PC-3 (cell line): ENCODE measurements around the gene SLC43A1. TPM values are rescaled to one million over a fixed set of nuclear protein-coding genes. Genes with fewer than 3 reads are reported as not detected.

Experiments
- ATAC-seq: fragments of 200-7000 bp; cut with Tn5 transposase; 2 replicates; pipeline ENCODE4 v1.9.1; 2020; ENCODE audit warnings: mild to moderate bottlenecking, moderate library complexity
- BruUV-seq: library from RNA; stranded (reverse); fragments of 400-500 nt; replicated peaks from 2 replicates; lab custom pipeline; 2021; lab: Mats Ljungman, UMichigan
- CTCF ChIA-PET: fragments of 300-600 bp; sonication (Branson Sonifier 250); formaldehyde crosslinking; loops from one replicate; lab custom pipeline; 2022; ENCODE audit warnings: antibody characterized with exemption; lab: Charles Lee
- POLR2A ChIA-PET: fragments of 300-600 bp; sonication (Branson Sonifier 250); formaldehyde crosslinking; loops from one replicate; lab custom pipeline; 2022; ENCODE audit warnings: antibody characterized with exemption; ENCODE audit not compliant: unreplicated experiment; lab: Charles Lee
- DNase-seq: peaks from one replicate; pipeline ENCODE4 v3.0.0-alpha.2; 2015
- H2AFZ ChIP-seq: fragments of 300-600 bp; sonication (generic); 2 replicates; pipeline ENCODE4 v1.6.0; 2016; ENCODE audit warnings: antibody characterized with exemption, low read length
- H3F3A ChIP-seq: fragments of 300-600 bp; sonication (generic); one replicate; pipeline ENCODE4 v1.6.0; 2017; ENCODE audit warnings: antibody characterized with exemption, low read length, control low read depth, mild to moderate bottlenecking; ENCODE audit not compliant: unreplicated experiment
- H3K27ac ChIP-seq: fragments of 300-600 bp; sonication (generic); 2 replicates; pipeline ENCODE4 v1.5.1; 2016; ENCODE audit warnings: mild to moderate bottlenecking, low read length
- H3K27me3 ChIP-seq: fragments of 300-600 bp; sonication (generic); 2 replicates; pipeline ENCODE4 v1.6.1; 2016; ENCODE audit warnings: low read length, mixed read lengths
- H3K36me3 ChIP-seq: fragments of 300-600 bp; sonication (generic); 2 replicates; pipeline ENCODE4 v1.6.1; 2016; ENCODE audit warnings: low read depth, mixed run types, low read length, mixed read lengths
- H3K4me1 ChIP-seq: fragments of 300-600 bp; sonication (generic); 2 replicates; pipeline ENCODE4 v1.5.1; 2016; ENCODE audit warnings: low read length; ENCODE audit not compliant: insufficient read depth
- H3K4me2 ChIP-seq: fragments of 300-600 bp; sonication (generic); 2 replicates; pipeline ENCODE4 v1.6.0; 2016; ENCODE audit warnings: low read length
- H3K4me3 ChIP-seq: fragments of 300-600 bp; sonication (generic); 2 replicates; pipeline ENCODE4 v1.5.1; 2016; ENCODE audit warnings: mild to moderate bottlenecking, low read length, mixed read lengths
- H3K79me2 ChIP-seq: fragments of 300-600 bp; sonication (generic); 2 replicates; pipeline ENCODE4 v1.6.1; 2017; ENCODE audit warnings: low read length, mixed read lengths
- H3K9ac ChIP-seq: fragments of 300-600 bp; sonication (generic); 2 replicates; pipeline ENCODE4 v1.6.0; 2016; ENCODE audit warnings: mild to moderate bottlenecking, low read length
- H3K9me2 ChIP-seq: fragments of 300-600 bp; sonication (generic); replicated peaks from 2 replicates; pipeline ENCODE4 v1.6.1; 2016; ENCODE audit warnings: mixed run types, low read length, mixed read lengths
- H3K9me3 ChIP-seq: fragments of 300-600 bp; sonication (generic); 2 replicates; pipeline ENCODE4 v1.6.1; 2016; ENCODE audit warnings: low read length, mixed read lengths
- H4K20me1 ChIP-seq: fragments of 300-600 bp; sonication (generic); 2 replicates; pipeline ENCODE4 v1.6.1; 2016; ENCODE audit warnings: low read length, mixed read lengths
- CTCF ChIP-seq: fragments of 300-600 bp; sonication (generic); conservative IDR thresholded peaks from 2 replicates; pipeline ENCODE4 v1.5.1; 2017; ENCODE audit warnings: antibody characterized with exemption, low read depth, mild to moderate bottlenecking, low read length
- EZH2 ChIP-seq: fragments of 300-600 bp; sonication (generic); IDR thresholded peaks from one replicate; pipeline ENCODE4 v1.6.1; 2017; ENCODE audit warnings: antibody characterized with exemption, mild to moderate bottlenecking, low read length; ENCODE audit not compliant: unreplicated experiment
- EZH2phosphoT487 ChIP-seq: fragments of 300-600 bp; sonication (generic); IDR thresholded peaks from 2 replicates; pipeline ENCODE4 v1.6.1; 2018; ENCODE audit warnings: mild to moderate bottlenecking, antibody characterized with exemption, low read length, borderline replicate concordance
- intact Hi-C: fragments of 100-400 bp; cut with micrococcal nuclease; formaldehyde crosslinking; loops from 2 replicates; pipeline ENCODE4 v1.9.0; 2023
- total RNA-seq: library from RNA; depleted of rRNA; stranded (reverse); fragments of >200 nt; gene quantifications from 2 replicates; pipeline ENCODE4 v1.2.3, GENCODE V29; 2014

Gene SLC43A1
- total RNA-seq, 1 experiment from 2014 or later: 12.4 TPM

GRCh38 chr11:57479911-57480310 is 35.6 kb downstream of the SLC43A1 start:
- H3K27ac ChIP-seq: no peak overlapping the region
- ChIA-PET POLR2A (no interaction called here), CTCF (interaction anchor here (0.7 kb wide), 1 partner anchor 134 kb away, joined by 3 read pairs; no protein-coding TSS in a partner anchor)
- no peaks in the 10 kb centered on the region for H3K9me2 ChIP-seq
- H3K36me3 ChIP-seq: no peaks in the 10 kb centered on the region
- intact Hi-C loops: loop anchor here (1.0 to 10.0 kb wide), 3 partner anchors 23 to 135 kb away; no protein-coding TSS in a partner anchor
- no peaks in the 10 kb centered on the region for H3K27me3 ChIP-seq
- no peak overlapping the region for H3K4me2 ChIP-seq
- H3K9ac ChIP-seq: no peak overlapping the region
- no peaks in the 10 kb centered on the region for H3F3A ChIP-seq
- no peaks in the 10 kb centered on the region for H3K79me2 ChIP-seq
- BruUV-seq: no TSS peak
- peaks cover 29% of the 10 kb centered on the region for H3K4me1 ChIP-seq
- no peak for ATAC-seq
- H4K20me1 ChIP-seq: no peaks in the 10 kb centered on the region
- no peaks in the 10 kb centered on the region for H3K9me3 ChIP-seq
- no peak overlapping the region for H2AFZ ChIP-seq
- H3K4me3 ChIP-seq: no peak overlapping the region
- TF ChIP-seq CTCF: no peak
- no peak for TF ChIP-seq EZH2phosphoT487
- no peak for TF ChIP-seq EZH2
- no peak for DNase-seq

- ChIA-PET CTCF (interaction anchor here (0.6 kb wide), 1 partner anchor 52 kb away, joined by 6 read pairs; no protein-coding TSS in a partner anchor), POLR2A (no interaction called here)
- no TSS peak for BruUV-seq
- H3K27me3 ChIP-seq: no peaks in the 10 kb centered on the region
- intact Hi-C loops: loop anchor here (5.0 kb wide), 1 partner anchor 48 kb away; no protein-coding TSS in a partner anchor
- peaks cover 29% of the 10 kb centered on the region for H3K4me1 ChIP-seq
- no peaks in the 10 kb centered on the region for H3F3A ChIP-seq
- no peaks in the 10 kb centered on the region for H3K79me2 ChIP-seq
- DNase-seq (no peak), ATAC-seq (no peak)
- TF ChIP-seq EZH2phosphoT487 (no peak), CTCF (no peak), EZH2 (no peak)
- no peaks in the 10 kb centered on the region for H3K9me2 ChIP-seq
- no peaks in the 10 kb centered on the region for H3K36me3 ChIP-seq
- H3K4me3 ChIP-seq: no peak overlapping the region
- no peak overlapping the region for H3K9ac ChIP-seq
- H3K9me3 ChIP-seq: no peaks in the 10 kb centered on the region
- H4K20me1 ChIP-seq: no peaks in the 10 kb centered on the region
- H3K4me2 ChIP-seq: no peak overlapping the region
- no peak overlapping the region for H3K27ac ChIP-seq
- H2AFZ ChIP-seq: no peak overlapping the region
Measured at GRCh38 chr11:57479021-57479663, 36.4 kb downstream of the SLC43A1 start.
